NCI-H1417 (cell line): ENCODE data around the gene DIAPH2.

Source experiments
- DNase-seq, 3 experiments: peaks; one replicate each; lab custom pipeline; 2025; lab: John Stamatoyannopoulos, UW

DIAPH2 gene

GRCh38 chrX:97050392-97050791 lies 365.8 kb downstream of the DIAPH2 start:
- no peak for DNase-seq

GRCh38 chrX:97057349-97057909 lies 372.8 kb downstream of the DIAPH2 start:
- DNase-seq: peak; percentile 17 to 92 (median 76)

DNA sequence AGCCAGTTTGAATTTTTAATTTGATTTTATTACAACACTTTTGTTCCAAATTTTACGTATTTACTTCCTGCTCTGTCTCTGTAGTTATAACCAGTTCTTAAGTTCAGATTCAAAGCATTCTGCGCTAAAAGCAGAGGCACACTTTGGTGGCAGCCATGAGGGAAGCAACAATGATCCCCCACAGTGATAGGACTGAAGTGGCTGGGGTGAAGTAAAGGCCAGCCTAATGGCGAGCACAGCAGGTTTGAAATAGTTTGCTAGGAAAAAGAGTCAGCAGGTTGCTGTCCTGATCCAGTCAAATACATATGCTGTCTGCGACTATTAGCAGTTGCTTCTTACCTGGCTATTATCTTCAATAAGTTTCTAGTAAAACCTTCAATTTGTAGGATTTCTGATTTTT lies 375.4 kb downstream of the DIAPH2 start:
- DNase-seq: peak in 1 of 3 experiments; percentile 32

DNA sequence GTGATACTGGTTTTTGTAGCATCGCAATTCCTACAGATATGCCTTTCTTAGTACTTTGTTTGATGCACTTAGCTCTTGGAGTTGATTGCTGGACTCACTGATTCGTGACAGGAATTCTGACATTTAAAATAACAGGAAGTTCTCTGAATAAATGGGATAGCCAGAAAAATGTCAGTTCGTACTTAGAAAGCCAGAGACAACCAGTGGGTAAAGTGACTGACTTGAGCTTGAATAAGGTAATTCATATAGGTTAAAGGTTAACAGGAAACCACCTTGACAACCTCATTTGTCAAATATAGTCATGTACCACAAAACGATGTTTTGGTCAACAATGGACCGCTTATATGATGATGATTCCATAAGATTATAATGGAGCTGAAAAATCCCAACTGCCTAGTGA lies 380.4 kb downstream of the DIAPH2 start:
- no peak for DNase-seq

GRCh38 chrX:97065973-97066372 lies 381.3 kb downstream of the DIAPH2 start:
- DNase-seq: no peak

GRCh38 chrX:97066381-97066780 lies 381.7 kb downstream of the DIAPH2 start:
- no peak for DNase-seq

DNA sequence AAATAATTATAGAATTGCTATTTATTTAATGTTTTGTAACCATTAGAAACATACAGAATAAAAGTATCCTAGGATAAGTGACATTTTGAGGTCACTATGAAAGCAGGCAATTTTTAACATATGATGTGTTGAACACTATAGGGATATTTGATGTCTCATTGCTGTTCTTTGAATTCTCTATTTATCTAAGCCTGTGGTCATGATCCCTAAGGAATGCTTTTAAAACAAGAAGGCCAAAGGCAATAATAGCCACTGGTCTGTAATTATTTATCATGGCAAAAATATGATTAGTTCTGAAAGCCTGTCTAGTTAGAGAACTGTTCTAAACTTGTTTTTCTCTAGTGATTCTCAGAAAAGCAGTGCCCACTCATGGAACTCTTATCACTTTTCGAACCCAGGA lies 385.7 kb downstream of the DIAPH2 start:
- DNase-seq: no peak

GRCh38 chrX:97074400-97074799 lies 389.8 kb downstream of the DIAPH2 start:
- no peak for DNase-seq

DNA sequence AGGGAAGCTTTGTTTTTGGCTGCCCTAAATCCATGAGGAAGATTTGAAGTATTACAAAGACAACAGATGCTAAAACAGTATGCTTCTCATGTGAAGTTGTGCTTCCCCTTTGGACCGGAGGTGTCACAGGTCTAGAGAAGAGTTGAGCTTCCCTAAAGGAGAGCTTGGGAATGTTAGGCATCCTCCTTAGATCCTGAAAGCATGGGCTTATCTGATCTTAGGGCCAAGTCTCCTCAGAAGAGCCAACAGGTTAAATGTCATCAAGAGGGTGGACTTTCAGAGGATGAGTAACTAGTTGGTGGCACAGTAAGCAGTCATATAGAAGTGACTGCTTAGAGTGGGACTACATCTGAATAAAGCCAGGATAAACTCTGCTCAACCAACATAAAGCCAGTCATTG lies 404.5 kb downstream of the DIAPH2 start:
- DNase-seq: no peak

GRCh38 chrX:97096385-97096784 lies 411.7 kb downstream of the DIAPH2 start:
- no peak for DNase-seq

DNA sequence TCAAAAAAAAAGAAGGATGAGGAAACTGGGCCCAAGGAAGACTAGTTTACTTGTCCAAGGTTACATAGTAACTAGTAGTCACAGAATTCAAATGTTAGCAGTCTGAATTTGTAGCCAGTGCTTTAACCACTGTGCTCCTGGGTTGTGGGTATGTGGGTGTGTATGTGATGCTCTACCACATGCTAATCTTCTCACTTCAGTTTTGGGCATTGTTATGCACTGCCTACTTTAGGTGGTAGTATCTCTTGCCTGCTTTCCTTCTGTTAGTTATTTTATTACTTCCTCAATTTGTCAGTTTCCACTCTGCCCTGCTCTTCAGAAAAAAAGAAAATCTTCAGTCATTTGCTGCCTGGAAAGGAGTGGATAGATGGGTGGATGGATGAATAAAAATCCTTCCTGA lies 418.3 kb downstream of the DIAPH2 start:
- no peak for DNase-seq

GRCh38 chrX:97109730-97110129 lies 425.1 kb downstream of the DIAPH2 start:
- DNase-seq: no peak

DNA sequence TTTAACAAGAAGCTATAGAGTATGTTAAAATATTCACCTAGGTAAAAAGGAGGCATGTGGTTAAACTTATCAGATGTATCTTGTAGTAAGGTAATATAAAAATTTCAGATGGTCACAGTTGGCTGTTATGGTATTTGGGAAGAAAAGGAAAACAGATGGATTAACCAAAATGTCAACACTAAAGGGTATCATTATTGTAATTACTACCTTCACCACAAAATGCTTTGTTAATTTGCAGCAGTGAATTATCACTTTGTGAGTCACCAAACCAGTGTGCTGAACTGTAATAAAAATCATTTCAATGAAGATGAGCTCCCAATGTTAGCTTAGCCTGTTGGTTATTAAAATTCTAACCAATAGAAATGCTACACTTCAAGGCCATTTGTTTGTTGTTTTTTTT lies 432.9 kb downstream of the DIAPH2 start:
- peak in 2 of 3 experiments; percentile 37 to 87 for DNase-seq

DNA sequence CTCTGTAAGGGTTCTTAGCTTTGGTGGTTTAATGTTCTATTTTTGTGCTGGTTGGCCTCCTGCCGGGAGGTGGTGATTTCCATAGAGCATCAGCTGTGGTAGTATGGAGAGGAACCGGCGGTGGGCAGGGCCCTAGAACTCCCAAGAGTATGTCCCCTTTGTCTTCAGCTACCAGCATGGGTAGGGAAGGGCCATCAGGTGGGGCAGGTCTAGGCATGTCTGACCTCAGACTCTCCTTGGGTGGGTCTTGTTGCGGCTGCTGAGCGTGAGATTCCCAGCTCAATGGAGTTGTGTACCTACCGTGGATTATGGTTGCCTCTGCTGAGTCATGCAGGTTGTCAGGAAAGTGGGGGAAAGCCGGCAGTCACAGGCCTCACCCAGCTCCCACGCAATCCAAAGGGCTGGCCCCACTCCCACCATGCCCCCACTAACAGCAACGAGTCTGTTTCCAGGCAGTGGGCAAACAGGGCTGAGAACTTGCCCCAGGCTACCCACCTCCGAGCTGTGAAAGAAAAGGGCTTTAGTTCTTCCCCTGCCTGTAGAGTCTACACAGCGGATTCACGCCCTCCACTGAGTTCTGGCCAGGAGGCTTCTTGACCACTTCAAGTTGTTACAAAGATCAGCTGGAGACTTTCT lies 434.9 kb downstream of the DIAPH2 start:
- no peak for DNase-seq

- no peak for DNase-seq
Observed at GRCh38 chrX:97123001-97123400, 438.4 kb downstream of the DIAPH2 start.

DNA sequence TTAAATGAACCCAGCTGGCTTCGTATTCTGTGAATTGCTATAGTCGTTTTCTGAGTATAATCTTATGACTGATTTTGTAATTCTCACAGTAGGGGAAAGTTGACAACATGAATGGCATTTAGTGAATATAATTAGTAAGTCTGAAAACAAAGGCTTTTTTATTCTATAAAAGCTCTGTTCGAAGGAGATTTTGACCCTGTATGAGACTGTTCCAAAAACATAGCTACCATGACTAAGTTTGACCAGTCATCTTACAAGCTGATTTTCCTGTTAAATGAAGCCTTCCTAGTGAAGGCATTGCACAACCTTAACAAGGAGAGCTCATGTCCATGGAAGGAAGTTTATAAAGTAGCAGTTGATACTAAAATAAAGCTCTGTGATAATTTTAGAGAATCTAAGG lies 441.4 kb downstream of the DIAPH2 start:
- DNase-seq: no peak

- DNase-seq: no peak
Observed at GRCh38 chrX:97132664-97133415, 448.2 kb downstream of the DIAPH2 start.

GRCh38 chrX:97145934-97146333 lies 461.3 kb downstream of the DIAPH2 start:
- no peak for DNase-seq

- DNase-seq: no peak
Observed at GRCh38 chrX:97155816-97156215, 471.2 kb downstream of the DIAPH2 start.

DNA sequence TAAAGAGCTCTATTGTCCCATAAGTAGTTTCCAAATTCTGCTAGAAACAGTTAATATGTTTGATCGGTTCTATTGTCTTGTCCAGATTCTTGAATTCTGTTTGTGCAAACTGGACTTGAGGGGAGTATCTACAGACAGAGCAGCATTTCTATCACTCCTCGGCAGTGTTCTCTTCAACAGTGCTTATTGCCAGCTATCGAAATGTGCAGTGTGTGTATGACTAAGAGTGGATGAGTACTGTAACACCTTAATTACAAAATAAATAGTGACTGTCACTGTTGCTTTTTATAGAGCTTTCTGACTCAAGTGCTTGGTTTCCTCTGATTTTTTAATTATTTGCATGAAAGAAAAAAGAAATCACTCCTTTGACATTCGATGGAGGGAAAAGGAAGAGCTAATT lies 473.6 kb downstream of the DIAPH2 start:
- peak in 1 of 3 experiments; percentile 69 for DNase-seq

DNA sequence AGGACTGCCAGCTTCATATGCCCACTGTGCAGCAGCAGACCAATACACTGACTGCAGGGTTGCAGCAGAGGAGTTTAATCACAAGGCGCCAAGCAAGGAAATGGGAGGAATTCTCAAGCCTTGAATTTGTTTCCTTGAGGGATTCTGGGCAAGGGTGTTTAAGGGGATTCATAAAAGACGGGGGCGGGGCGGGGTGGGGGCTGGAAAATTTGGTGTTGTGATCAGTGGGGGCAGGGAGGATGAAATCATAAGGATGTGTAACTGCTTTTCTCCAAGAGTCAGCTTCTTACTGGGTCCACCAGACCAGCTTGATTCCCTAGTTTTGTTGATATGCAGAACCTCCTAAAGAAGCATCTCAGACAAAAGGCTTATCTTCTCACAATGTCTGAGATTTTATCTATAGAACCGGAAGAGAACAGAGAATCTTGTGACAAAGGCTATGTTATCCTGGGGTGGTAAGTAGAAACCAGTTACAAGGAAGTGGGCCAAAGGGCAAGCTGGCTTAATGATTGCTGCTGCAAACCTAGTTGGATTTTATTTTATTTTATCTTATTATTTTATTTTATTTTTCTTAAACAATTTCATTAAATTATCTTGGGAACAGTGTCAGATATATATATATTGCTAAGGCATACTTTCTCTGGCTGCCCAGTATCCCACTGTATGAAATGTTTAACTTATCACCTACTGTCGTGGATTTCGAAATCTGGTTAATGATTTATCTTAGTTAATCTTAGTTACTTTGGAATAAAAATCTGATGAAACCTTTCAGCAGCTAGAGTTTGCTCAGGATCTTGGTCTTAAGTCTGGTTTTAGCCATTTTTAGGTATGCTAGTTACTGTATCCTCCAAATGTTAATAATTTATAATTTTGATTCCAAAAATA lies 475.5 kb downstream of the DIAPH2 start:
- no peak for DNase-seq

DNA sequence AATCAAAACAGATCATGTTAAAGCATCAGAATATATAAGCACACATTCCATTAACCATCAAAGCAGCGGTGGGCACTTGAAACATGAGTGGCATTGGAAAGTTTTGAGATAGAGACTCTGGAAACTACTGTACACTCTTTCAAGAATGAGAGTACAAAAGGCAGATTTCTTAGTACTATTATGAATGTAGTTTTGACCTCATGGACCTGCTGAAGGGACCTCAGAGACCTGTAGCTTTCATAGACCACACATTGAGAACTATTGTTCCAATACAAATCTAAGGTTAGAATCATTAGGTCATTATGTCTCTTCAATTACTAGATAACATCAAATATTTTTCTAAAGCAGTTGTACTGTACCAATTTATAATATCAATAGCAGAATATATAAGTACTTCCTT lies 482.7 kb downstream of the DIAPH2 start:
- DNase-seq: no peak
